ENCODE data around the gene ZPLD1. TPM values are rescaled to one million over a fixed set of nuclear protein-coding genes. Genes with fewer than 3 reads are reported as not detected.

Gene ZPLD1
- total RNA-seq, 1 experiment from 2014 or later = not detected

GRCh38 chr3:102460579-102460978 is 25.8 kb downstream of the ZPLD1 start:
- ChIA-PET CTCF (no interaction called here), POLR2A (no interaction called here)
- ATAC-seq = no peak
- DNase-seq (ENCODE audit: low read depth, low spot score) = no peak
- H3K27me3 ChIP-seq (ENCODE audit: control insufficient read depth, insufficient read depth, low read length) = no peaks in the 10 kb centered on the region
- H3K36me3 ChIP-seq (ENCODE audit: control insufficient read depth, insufficient read depth, low read length) = no peaks in the 10 kb centered on the region
- no peak overlapping the region for H3K27ac ChIP-seq (ENCODE audit: low read length)
- TF ChIP-seq REST (IDR thresholded peaks at IDR 0.05; ENCODE audit: insufficient read depth in 1 of 2, low read depth in 2 of 2, low read length in 1 of 2) (no peak), SIN3A (IDR thresholded peaks at IDR 0.05; ENCODE audit: borderline replicate concordance, insufficient read depth, low read depth, low read length) (no peak), CTCF (IDR thresholded peaks at IDR 0.05) (no peak), POLR2AphosphoS5 (IDR thresholded peaks at IDR 0.05; ENCODE audit: low read depth, low read length) (no peak), TCF7L2 (IDR thresholded peaks at IDR 0.05; ENCODE audit: low read depth, low read length) (no peak)
- H3K4me1 ChIP-seq (ENCODE audit: control insufficient read depth, insufficient read depth, low read length) = no peaks in the 10 kb centered on the region
- BruUV-seq (replicated peaks) = no TSS peak
- H3K4me3 ChIP-seq (ENCODE audit: low read depth in 2 of 2, low read length in 2 of 2) = no peak overlapping the region
- in situ Hi-C loops (cut with HindIII; ENCODE audit: low pct_unique_long_range_greater_than_20kb, low sequenced_read_pairs) (no loop called here), intact Hi-C loops (cut with micrococcal nuclease; ENCODE audit: unreplicated experiment) (no loop called here)
- no peaks in the 10 kb centered on the region for H3K9me3 ChIP-seq (ENCODE audit: control insufficient read depth, insufficient read depth, low read depth, low read length)

- POLR2A ChIA-PET = no interaction called here
- TF ChIP-seq REST (IDR thresholded peaks at IDR 0.05; ENCODE audit: insufficient read depth in 1 of 2, low read depth in 2 of 2, low read length in 1 of 2) = no peak
- no peaks in the 10 kb centered on the region for H3K4me1 ChIP-seq (ENCODE audit: control insufficient read depth, insufficient read depth, low read length)
- DNase-seq (ENCODE audit: low read depth, low spot score) (no peak), ATAC-seq (no peak)
- intact Hi-C loops (cut with micrococcal nuclease; ENCODE audit: unreplicated experiment) (no loop called here), in situ Hi-C loops (cut with HindIII; ENCODE audit: low pct_unique_long_range_greater_than_20kb, low sequenced_read_pairs) (no loop called here)
- no peaks in the 10 kb centered on the region for H3K36me3 ChIP-seq (ENCODE audit: control insufficient read depth, insufficient read depth, low read length)
- no peak overlapping the region for H3K27ac ChIP-seq (ENCODE audit: low read length)
- CTCF ChIA-PET = no interaction called here
- no peaks in the 10 kb centered on the region for H3K9me3 ChIP-seq (ENCODE audit: control insufficient read depth, insufficient read depth, low read depth, low read length)
- no peaks in the 10 kb centered on the region for H3K27me3 ChIP-seq (ENCODE audit: control insufficient read depth, insufficient read depth, low read length)
- no peak overlapping the region for H3K4me3 ChIP-seq (ENCODE audit: low read depth in 2 of 2, low read length in 2 of 2)
- BruUV-seq (replicated peaks) = no TSS peak
These were observed 29.4 kb downstream of the ZPLD1 start for GRCh38 chr3:102464261-102464660.

All from Panc1 (cell line).